Psoas muscle (tissue), 8 donors: ENCODE results near the gene CCDC85A. TPM values are rescaled to one million over a fixed set of nuclear protein-coding genes. Genes with fewer than 3 reads are reported as not detected.

Source experiments
- ATAC-seq, 4 donors: fragments of 200-7000 bp; cut with Tn5 transposase; one replicate each; pipeline ENCODE4 v1.9.1; 2020; ENCODE audit warnings: moderate library complexity in 3 of 4, mild to moderate bottlenecking in 2 of 4
- DNase-seq, 2 donors: peaks; one replicate each; pipeline ENCODE4 v3.0.0-alpha.2; 2020
- H3K27ac ChIP-seq: fragments of 200-600 bp; one replicate; pipeline ENCODE4 v1.8.0; 2022
- H3K27me3 ChIP-seq, 3 donors: fragments of 200-600 bp in 1 of 3; one replicate each; pipeline versions ENCODE4 v1.6.1 to v1.8.0; 2013 to 2022; ENCODE audit warnings: low read length in 2 of 3, mild to moderate bottlenecking in 2 of 3, moderate library complexity in 1 of 3; ENCODE audit not compliant: insufficient read depth in 3 of 3
- H3K36me3 ChIP-seq, 2 donors: fragments of 200-600 bp in 1 of 2; one replicate each; pipeline versions ENCODE4 v1.6.1 to v1.8.0; 2013 to 2022; ENCODE audit warnings: low read depth in 1 of 2, mild to moderate bottlenecking in 1 of 2, moderate library complexity in 1 of 2; ENCODE audit not compliant: insufficient read depth in 1 of 2
- H3K4me1 ChIP-seq: fragments of 200-600 bp; one replicate; pipeline ENCODE4 v1.8.0; 2022
- H3K4me3 ChIP-seq: fragments of 200-600 bp; one replicate; pipeline ENCODE4 v1.8.0; 2022; ENCODE audit warnings: mild to moderate bottlenecking
- H3K9me3 ChIP-seq: fragments of 200-600 bp; one replicate; pipeline ENCODE4 v1.8.0; 2022
- WGBS, 3 donors: extraction: QIAGEN DNeasy Blood & Tissue Kit; methylation state at CpG; one replicate each; pipeline versions ENCODE4 v1.1.6 to v1.1.7; 2013; 5-methylcytosine and 5-hydroxymethylcytosine counted together
- intact Hi-C, 2 donors: fragments of 100-400 bp; cut with DNase I; formaldehyde crosslinking; loops; one replicate each; pipeline versions ENCODE4 v1.11.0 to v1.14.2; 2022
- polyA plus RNA-seq, 3 donors: library from polyadenylated mRNA; stranded (reverse); fragments of 200-250 nt; gene quantifications; one replicate each; pipeline ENCODE4 v1.2.3, GENCODE V29; 2013
- total RNA-seq, 4 donors: library from RNA; stranded (reverse); fragmentation: NEBNext Ultra II Directional in 2 of 4; extraction: Animal tissue kit (Norgen Biotek cat#: 25700) in 2 of 4; gene quantifications; one replicate each; pipeline versions ENCODE4 v1.2.1 to v1.2.4, GENCODE V29; 2021 to 2023
- TF ChIP-seq, protein P1 (sequence below): fragments of 200-600 bp; IDR thresholded peaks from one replicate; pipeline ENCODE4 v1.8.0; 2022; ENCODE audit warnings: antibody characterized with exemption
- donor health status: healthy with polysubstance abuse.
- donor health status: DM: no; HTN: no; CAD: no; lungs with moderate emphysema.
- donor health status: Bipolar disorder and iron deficiency.
- donor health status: healthy.
- donor health status: DM: yes; HTN: yes; CAD: no.
- donor health status: DM: no; HTN: no; CAD: no.
- donor health status: DM: no; HTN: no; CAD: no.
- donor health status: DM: yes; HTN: yes; CAD: no.

CCDC85A gene
- total and polyA plus RNA-seq, 7 donors: 1.8 to 5.6 (median 1.9) TPM

DNA sequence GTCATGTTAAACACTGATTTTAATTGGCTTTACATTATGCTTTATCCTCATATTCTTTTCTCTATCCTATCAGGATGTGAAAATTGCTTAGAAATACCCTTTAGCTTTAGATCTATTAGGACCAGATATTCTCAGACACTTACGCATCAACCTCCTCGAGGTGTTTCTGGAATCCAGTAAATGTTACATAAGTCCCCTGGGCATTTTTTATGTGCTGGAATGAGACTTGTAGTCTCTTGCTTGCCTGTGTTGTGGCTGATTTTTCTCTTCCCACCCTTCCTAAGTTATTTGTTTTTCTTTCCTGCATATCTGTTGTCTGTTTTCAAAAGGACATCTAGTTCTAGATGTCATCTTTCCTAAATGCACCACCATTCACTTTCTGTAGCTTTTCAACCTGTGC lies 197.1 kb downstream of the CCDC85A start:
- no peaks in the 10 kb centered on the region for H3K9me3 ChIP-seq
- no peak overlapping the region for H3K27ac ChIP-seq
- no peak for DNase-seq
- no peaks in the 10 kb centered on the region for H3K27me3 ChIP-seq
- TF ChIP-seq, protein P1, sequence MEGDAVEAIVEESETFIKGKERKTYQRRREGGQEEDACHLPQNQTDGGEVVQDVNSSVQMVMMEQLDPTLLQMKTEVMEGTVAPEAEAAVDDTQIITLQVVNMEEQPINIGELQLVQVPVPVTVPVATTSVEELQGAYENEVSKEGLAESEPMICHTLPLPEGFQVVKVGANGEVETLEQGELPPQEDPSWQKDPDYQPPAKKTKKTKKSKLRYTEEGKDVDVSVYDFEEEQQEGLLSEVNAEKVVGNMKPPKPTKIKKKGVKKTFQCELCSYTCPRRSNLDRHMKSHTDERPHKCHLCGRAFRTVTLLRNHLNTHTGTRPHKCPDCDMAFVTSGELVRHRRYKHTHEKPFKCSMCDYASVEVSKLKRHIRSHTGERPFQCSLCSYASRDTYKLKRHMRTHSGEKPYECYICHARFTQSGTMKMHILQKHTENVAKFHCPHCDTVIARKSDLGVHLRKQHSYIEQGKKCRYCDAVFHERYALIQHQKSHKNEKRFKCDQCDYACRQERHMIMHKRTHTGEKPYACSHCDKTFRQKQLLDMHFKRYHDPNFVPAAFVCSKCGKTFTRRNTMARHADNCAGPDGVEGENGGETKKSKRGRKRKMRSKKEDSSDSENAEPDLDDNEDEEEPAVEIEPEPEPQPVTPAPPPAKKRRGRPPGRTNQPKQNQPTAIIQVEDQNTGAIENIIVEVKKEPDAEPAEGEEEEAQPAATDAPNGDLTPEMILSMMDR: no peak
- H3K36me3 ChIP-seq: no peaks in the 10 kb centered on the region
- 59 to 73% (median 65%) methylated on average over 2 of the region's 2 CpGs for WGBS, 3 donors
- H3K4me3 ChIP-seq: no peak overlapping the region
- H3K4me1 ChIP-seq: no peaks in the 10 kb centered on the region
- no peak for ATAC-seq
- intact Hi-C loops: no loop called here

- no peak overlapping the region for H3K27ac ChIP-seq
- no peaks in the 10 kb centered on the region for H3K27me3 ChIP-seq
- no peaks in the 10 kb centered on the region for H3K9me3 ChIP-seq
- H3K36me3 ChIP-seq: no peaks in the 10 kb centered on the region
- no peaks in the 10 kb centered on the region for H3K4me1 ChIP-seq
- TF ChIP-seq, protein P1: no peak
- no peak overlapping the region for H3K4me3 ChIP-seq
- 0% methylated on average over 1 of the region's 1 CpG for WGBS, 3 donors
- no peak for ATAC-seq
- no peak for DNase-seq
- intact Hi-C loops: no loop called here
These were observed 198.7 kb downstream of the CCDC85A start for GRCh38 chr2:56382466-56382865.

DNA sequence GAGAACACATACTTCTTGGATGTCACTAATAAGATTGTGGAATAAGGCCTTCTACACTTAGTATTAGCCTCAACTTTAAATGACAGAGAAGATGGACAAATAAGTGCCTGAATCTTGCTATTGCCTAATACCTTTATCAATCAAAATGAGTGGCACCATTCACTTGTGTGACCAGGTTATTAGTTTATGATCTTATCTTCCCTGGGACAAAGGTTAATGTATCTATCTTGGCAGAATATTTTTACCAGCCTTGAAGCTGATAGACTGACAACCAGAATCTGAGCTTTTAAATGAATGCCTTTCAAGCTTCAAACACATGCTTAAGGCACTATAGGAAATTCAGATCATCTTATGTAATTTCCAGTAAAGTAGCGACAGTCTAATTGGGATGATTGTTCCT lies 202.9 kb downstream of the CCDC85A start:
- intact Hi-C loops: no loop called here
- H3K27me3 ChIP-seq: no peaks in the 10 kb centered on the region
- no peak for ATAC-seq
- no peaks in the 10 kb centered on the region for H3K36me3 ChIP-seq
- H3K27ac ChIP-seq: no peak overlapping the region
- no peaks in the 10 kb centered on the region for H3K9me3 ChIP-seq
- DNase-seq: no peak
- WGBS, 3 donors: 91 to 95% (median 95%) methylated on average over 1 of the region's 1 CpG
- no peak overlapping the region for H3K4me3 ChIP-seq
- no peaks in the 10 kb centered on the region for H3K4me1 ChIP-seq
- TF ChIP-seq, protein P1: no peak

DNA sequence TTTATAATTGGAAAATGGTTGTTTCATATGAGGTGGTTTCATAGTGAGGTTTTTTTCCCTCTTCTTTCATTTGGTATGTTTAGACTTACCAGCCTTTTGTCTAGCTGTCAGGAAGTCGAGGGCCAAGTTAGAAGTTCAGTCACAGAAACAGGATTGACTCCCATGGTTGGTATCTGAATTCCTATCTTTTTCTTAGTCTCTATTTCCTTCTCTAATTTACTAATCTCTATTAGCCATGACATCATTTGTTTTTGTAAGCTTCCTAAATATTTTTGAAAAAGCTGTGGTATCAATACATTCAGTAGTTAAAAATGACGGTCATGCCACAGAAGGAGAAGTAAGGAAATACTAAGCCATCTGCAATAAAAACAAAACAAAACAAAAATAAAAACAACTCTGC lies 206.9 kb downstream of the CCDC85A start:
- TF ChIP-seq, protein P1: no peak

DNA sequence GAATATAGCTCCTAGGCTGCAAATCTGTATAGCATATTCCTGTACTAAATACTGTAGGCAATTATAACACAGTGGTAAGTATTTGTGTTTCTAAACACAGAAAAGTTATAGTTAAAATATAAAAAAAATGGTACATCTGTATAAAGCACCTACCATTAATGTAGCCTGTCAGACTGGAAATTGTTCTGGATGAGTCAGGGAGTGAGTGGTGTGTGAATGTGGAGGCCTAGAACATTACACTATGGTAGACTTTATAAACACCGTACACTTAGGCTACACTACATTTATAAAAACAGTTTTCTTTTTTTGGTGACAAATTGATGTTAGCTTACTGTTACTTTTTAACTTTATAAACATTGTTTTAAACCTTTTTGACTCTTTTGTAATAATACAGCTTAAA lies 226.3 kb downstream of the CCDC85A start:
- Histone ChIP-seq H3K9me3 (no peaks in the 10 kb centered on the region), H3K27ac (no peak overlapping the region), H3K36me3 (no peaks in the 10 kb centered on the region), H3K4me3 (no peak overlapping the region), H3K27me3 (no peaks in the 10 kb centered on the region), H3K4me1 (no peaks in the 10 kb centered on the region)
- intact Hi-C loops: no loop called here
- WGBS, 3 donors: 95% methylated on average over 1 of the region's 1 CpG
- ATAC-seq: no peak
- no peak for DNase-seq
- TF ChIP-seq, protein P1: no peak

More for the DNA sequence above, 206.9 kb downstream of the CCDC85A start:
- intact Hi-C loops: no loop called here
- H3K4me1 ChIP-seq: no peaks in the 10 kb centered on the region
- H3K4me3 ChIP-seq: no peak overlapping the region
- H3K27ac ChIP-seq: no peak overlapping the region
- ATAC-seq: no peak
- no peak for DNase-seq
- WGBS, 3 donors: 67 to 79% (median 79%) methylated on average over 2 of the region's 2 CpGs
- no peaks in the 10 kb centered on the region for H3K27me3 ChIP-seq
- no peaks in the 10 kb centered on the region for H3K9me3 ChIP-seq
- H3K36me3 ChIP-seq: no peaks in the 10 kb centered on the region
